Neural progenitor cell (in vitro differentiated cells): ENCODE data around the gene FAM83G. TPM values are rescaled to one million over a fixed set of nuclear protein-coding genes. Genes with fewer than 3 reads are reported as not detected.
A peak's percentile ranks its signal among the peaks of the same experiment; 100 is the strongest.

Source experiments
- DNase-seq: peaks from one replicate; pipeline ENCODE4 v3.0.0-alpha.2; 2016; ENCODE audit warnings: low spot score
- H2AFZ ChIP-seq: fragments of 200-600 bp; sonication (generic); replicated peaks from 2 replicates; pipeline ENCODE4 v1.6.1; 2016; ENCODE audit warnings: antibody characterized with exemption
- H3F3A ChIP-seq: fragments of 200-600 bp; sonication (generic); 2 replicates; pipeline ENCODE4 v1.6.1; 2016; ENCODE audit warnings: antibody characterized with exemption, low read depth
- H3K27ac ChIP-seq: fragments of 200-600 bp; sonication (generic); 2 replicates; pipeline ENCODE4 v1.5.1; 2016; ENCODE audit warnings: mild to moderate bottlenecking
- H3K27me3 ChIP-seq: fragments of 200-600 bp; sonication (generic); 2 replicates; pipeline ENCODE4 v1.6.1; 2016; ENCODE audit warnings: mild to moderate bottlenecking, moderate library complexity
- H3K36me3 ChIP-seq: fragments of 200-600 bp; sonication (generic); 2 replicates; pipeline ENCODE4 v1.5.1; 2016
- H3K4me1 ChIP-seq: fragments of 200-600 bp; sonication (generic); 2 replicates; pipeline ENCODE4 v1.6.1; 2016; ENCODE audit warnings: mixed run types
- H3K4me2 ChIP-seq: fragments of 200-600 bp; sonication (generic); 2 replicates; pipeline ENCODE4 v1.6.1; 2016
- H3K4me3 ChIP-seq: fragments of 200-600 bp; sonication (generic); 2 replicates; pipeline ENCODE4 v1.5.1; 2016
- H3K79me2 ChIP-seq: fragments of 200-600 bp; sonication (generic); 2 replicates; pipeline ENCODE4 v1.6.1; 2016; ENCODE audit warnings: low read depth
- H3K9ac ChIP-seq: fragments of 200-600 bp; sonication (generic); 2 replicates; pipeline ENCODE4 v1.6.1; 2016
- H3K9me3 ChIP-seq: fragments of 200-600 bp; sonication (generic); 2 replicates; pipeline ENCODE4 v1.5.1; 2016; ENCODE audit warnings: low read depth
- H4K20me1 ChIP-seq: fragments of 200-600 bp; sonication (generic); 2 replicates; pipeline ENCODE4 v1.6.1; 2016; ENCODE audit warnings: low read depth
- H3K27ac Mint-ChIP-seq: 3 replicates; pipeline ENCODE4 v1.8.0; 2021; ENCODE audit warnings: mixed read lengths
- H3K27me3 Mint-ChIP-seq: 2 replicates; pipeline ENCODE4 v1.8.0; 2022; ENCODE audit warnings: low read depth, mild to moderate bottlenecking, inconsistent platforms, moderate library complexity, mixed read lengths; ENCODE audit not compliant: insufficient read depth
- H3K36me3 Mint-ChIP-seq: 3 replicates; pipeline ENCODE4 v1.8.0; 2021; ENCODE audit warnings: mixed read lengths
- H3K4me1 Mint-ChIP-seq: 3 replicates; pipeline ENCODE4 v1.8.0; 2021; ENCODE audit warnings: mixed read lengths
- H3K4me3 Mint-ChIP-seq: 3 replicates; pipeline ENCODE4 v1.8.0; 2021; ENCODE audit warnings: mild to moderate bottlenecking, moderate library complexity, mixed read lengths
- H3K9me3 Mint-ChIP-seq: 3 replicates; pipeline ENCODE4 v1.8.0; 2020; ENCODE audit warnings: mixed read lengths
- CTCF ChIP-seq: fragments of 200-600 bp; sonication (generic); IDR thresholded peaks from 2 replicates; pipeline ENCODE4 v1.5.1; 2017; ENCODE audit warnings: antibody characterized with exemption, mild to moderate bottlenecking
- EZH2 ChIP-seq: fragments of 200-600 bp; sonication (generic); IDR thresholded peaks from 2 replicates; pipeline ENCODE4 v1.6.1; 2017; ENCODE audit warnings: antibody characterized with exemption, mild to moderate bottlenecking, moderate library complexity
- EZH2phosphoT487 ChIP-seq: fragments of 200-600 bp; sonication (generic); IDR thresholded peaks from 2 replicates; pipeline ENCODE4 v1.6.1; 2017; ENCODE audit warnings: antibody characterized with exemption
- total RNA-seq: library from RNA; depleted of rRNA; stranded (reverse); fragments of >200 nt; gene quantifications from 2 replicates; pipeline ENCODE4 v1.2.3, GENCODE V29; 2015; ENCODE audit warnings: low replicate concordance

The FAM83G gene
- total RNA-seq, 1 donor from 2014 or later: 9.9 TPM

DNA sequence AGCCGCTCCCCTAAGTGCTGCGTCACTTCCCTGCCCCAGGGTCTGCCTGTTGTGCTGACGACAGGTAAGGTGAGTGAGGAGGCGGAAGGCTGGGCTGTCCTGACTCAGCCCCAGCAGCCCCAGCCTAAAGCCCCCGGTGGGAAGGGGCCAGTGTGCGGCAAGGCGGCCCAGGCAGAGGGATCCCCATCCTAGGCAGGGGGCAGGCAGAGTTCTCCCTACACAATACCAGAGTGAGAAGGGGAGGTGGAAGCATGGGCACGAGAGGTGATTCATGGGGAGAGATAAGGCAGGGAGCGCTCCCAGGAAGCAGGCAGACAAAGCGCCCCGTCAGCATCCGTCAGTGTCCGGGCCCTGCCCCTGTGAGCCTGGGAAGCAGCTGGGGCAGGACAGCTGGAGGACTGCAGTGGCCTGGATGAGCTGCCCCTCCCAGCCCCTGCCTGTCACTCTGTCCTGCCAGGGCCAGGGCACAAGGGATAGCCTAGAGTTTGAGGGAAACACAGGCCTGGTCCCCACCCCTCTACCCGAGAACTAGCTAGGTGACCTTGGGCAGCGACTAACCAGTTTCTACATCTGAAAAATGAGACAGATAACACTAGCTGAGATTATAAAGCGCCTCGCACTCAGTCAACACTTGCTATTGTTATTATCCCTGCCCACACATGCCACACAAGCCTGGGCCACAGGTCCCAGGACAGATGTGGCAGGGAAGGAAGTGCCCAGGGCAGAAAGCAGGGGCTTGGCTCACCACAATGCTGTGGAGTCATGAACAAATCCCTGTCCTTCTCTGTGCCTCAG lies 3.8 kb downstream of the FAM83G start:
- no peak overlapping the region for H3K4me3 ChIP-seq
- H3K9ac ChIP-seq: no peak overlapping the region
- H3K9me3 Mint-ChIP-seq: peaks cover 4% of the 10 kb centered on the region
- peaks cover 8% of the 10 kb centered on the region for H3K27me3 Mint-ChIP-seq
- DNase-seq: peak; percentile 13
- H3K36me3 Mint-ChIP-seq: no peaks in the 10 kb centered on the region
- H3K4me2 ChIP-seq: no peak overlapping the region
- H4K20me1 ChIP-seq: peaks cover 40% of the 10 kb centered on the region
- no peak overlapping the region for H3K27ac ChIP-seq
- H2AFZ ChIP-seq: no peak overlapping the region
- H3K27ac Mint-ChIP-seq: no peak overlapping the region
- no peak overlapping the region for H3K4me3 Mint-ChIP-seq
- no peaks in the 10 kb centered on the region for H3K36me3 ChIP-seq
- peaks cover 24% of the 10 kb centered on the region for H3K4me1 ChIP-seq
- no peaks in the 10 kb centered on the region for H3K9me3 ChIP-seq
- no peaks in the 10 kb centered on the region for H3K27me3 ChIP-seq
- H3F3A ChIP-seq: peaks cover 6% of the 10 kb centered on the region
- peaks cover 3% of the 10 kb centered on the region for H3K4me1 Mint-ChIP-seq
- H3K79me2 ChIP-seq: peaks cover 36% of the 10 kb centered on the region
- TF ChIP-seq EZH2phosphoT487: no peak
- TF ChIP-seq CTCF: no peak
- TF ChIP-seq EZH2: no peak

DNA sequence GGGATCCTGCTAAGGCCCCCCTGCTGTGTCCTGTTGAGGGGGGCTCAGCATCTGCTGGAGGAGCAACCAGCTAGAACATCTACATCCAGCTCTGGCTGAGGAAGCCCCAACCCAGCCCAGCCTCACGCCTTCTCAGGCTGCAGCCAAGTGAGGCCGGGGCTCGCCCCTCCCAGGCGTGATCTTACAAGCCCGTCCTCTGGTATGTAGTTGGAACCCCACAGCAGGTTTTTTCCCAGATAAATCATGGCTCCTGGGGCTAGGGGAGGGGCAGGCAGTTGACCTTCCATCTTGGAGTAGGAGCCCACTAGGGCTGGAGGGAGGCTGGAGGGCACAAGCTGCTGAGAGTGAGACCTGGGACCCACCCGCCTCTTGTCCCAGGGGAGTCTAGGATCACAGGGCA lies 4.7 kb downstream of the FAM83G start:
- Histone ChIP-seq H3K27ac (no peak overlapping the region), H3K9me3 (no peaks in the 10 kb centered on the region), H3K4me3 (no peak overlapping the region), H3K4me2 (no peak overlapping the region), H3K36me3 (no peaks in the 10 kb centered on the region), H3K9ac (no peak overlapping the region), H4K20me1 (peaks cover 40% of the 10 kb centered on the region), H2AFZ (no peak overlapping the region), H3K79me2 (peaks cover 44% of the 10 kb centered on the region), H3K27me3 (no peaks in the 10 kb centered on the region), H3F3A (peaks cover 6% of the 10 kb centered on the region), H3K4me1 (peaks cover 21% of the 10 kb centered on the region)
- Mint-ChIP-seq H3K9me3 (peaks cover 9% of the 10 kb centered on the region), H3K27me3 (peaks cover 8% of the 10 kb centered on the region), H3K4me1 (peaks cover 3% of the 10 kb centered on the region), H3K4me3 (no peak overlapping the region), H3K27ac (no peak overlapping the region), H3K36me3 (peaks cover 2% of the 10 kb centered on the region)
- no peak for TF ChIP-seq EZH2phosphoT487
- no peak for TF ChIP-seq CTCF
- TF ChIP-seq EZH2: no peak
- no peak for DNase-seq

DNA sequence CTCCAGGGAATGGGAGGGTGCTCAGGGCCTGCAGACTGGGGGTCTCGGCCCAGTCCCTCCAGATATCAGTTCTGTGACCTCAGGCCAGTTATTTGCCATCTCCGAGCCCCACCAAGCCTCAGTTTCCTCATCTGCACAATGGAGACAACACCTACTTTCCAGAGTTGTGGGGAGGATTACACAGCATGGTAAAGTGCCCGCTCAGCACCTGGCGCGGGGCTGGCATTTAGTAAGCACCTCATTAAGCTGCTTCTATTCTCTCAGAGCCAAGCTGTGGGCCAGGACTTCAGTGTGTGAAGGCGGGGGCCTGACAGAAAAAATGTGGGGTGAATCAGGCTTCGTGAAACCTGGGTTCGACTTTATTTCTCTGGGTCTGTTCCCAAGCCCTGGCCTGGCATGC lies 5.2 kb downstream of the FAM83G start:
- Mint-ChIP-seq H3K9me3 (peaks cover 11% of the 10 kb centered on the region), H3K27me3 (peaks cover 8% of the 10 kb centered on the region), H3K27ac (no peak overlapping the region), H3K36me3 (peaks cover 2% of the 10 kb centered on the region), H3K4me3 (no peak overlapping the region), H3K4me1 (peaks cover 3% of the 10 kb centered on the region)
- H3K79me2 ChIP-seq: peaks cover 49% of the 10 kb centered on the region
- no peaks in the 10 kb centered on the region for H3K9me3 ChIP-seq
- H3F3A ChIP-seq: peaks cover 6% of the 10 kb centered on the region
- peaks cover 43% of the 10 kb centered on the region for H4K20me1 ChIP-seq
- no peak overlapping the region for H3K9ac ChIP-seq
- no peaks in the 10 kb centered on the region for H3K36me3 ChIP-seq
- no peak for DNase-seq
- no peak overlapping the region for H2AFZ ChIP-seq
- no peak overlapping the region for H3K27ac ChIP-seq
- H3K4me3 ChIP-seq: no peak overlapping the region
- no peak for TF ChIP-seq CTCF
- no peak for TF ChIP-seq EZH2phosphoT487
- TF ChIP-seq EZH2: no peak
- H3K4me1 ChIP-seq: peaks cover 19% of the 10 kb centered on the region
- no peak overlapping the region for H3K4me2 ChIP-seq
- H3K27me3 ChIP-seq: no peaks in the 10 kb centered on the region
